ENCODE results near the gene HS2ST1. TPM values are rescaled to one million over a fixed set of nuclear protein-coding genes. Genes with fewer than 3 reads are reported as not detected.
A peak's percentile ranks its signal among the peaks of the same experiment; 100 is the strongest.

The HS2ST1 gene
- polyA plus RNA-seq, 2 of the 4 experiments (the other 2 are of a cell fraction) = 15.7 to 26.7 TPM

DNA sequence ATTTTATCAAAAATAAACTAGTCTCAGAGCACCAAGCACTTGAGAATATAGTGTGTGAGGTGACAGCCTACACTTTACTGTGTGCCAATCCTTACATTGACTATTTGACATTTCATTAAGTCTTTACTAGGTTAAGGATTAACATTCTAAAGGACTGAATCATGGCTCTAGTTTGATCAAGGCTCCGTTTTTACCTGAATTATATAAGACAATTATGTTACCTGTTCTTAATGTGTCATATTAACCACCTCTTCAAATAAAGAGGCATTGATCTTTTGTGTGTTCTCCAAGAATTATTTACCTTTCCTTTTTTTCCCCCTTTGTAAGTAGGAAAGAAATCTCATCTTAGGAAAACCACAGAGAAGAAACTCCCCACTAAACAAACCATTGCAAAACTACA, 189.7 kb downstream of the HS2ST1 start:
- POLR2A ChIA-PET = no interaction called here
- H3K4me3 ChIP-seq = no peak overlapping the region
- 19% methylated on average over 1 of the region's 1 CpG for WGBS (ENCODE audit: missing lambda C conversion rate)
- H3K27ac ChIP-seq = no peak overlapping the region
- FAIRE-seq (no peak), ATAC-seq (no peak), DNase-seq (ENCODE audit: low read depth in 1 of 2, low spot score in 1 of 2) (no peak)
- CTCF ChIA-PET = no interaction called here
- no peaks in the 10 kb centered on the region for H3K9me3 ChIP-seq
- H3K4me1 ChIP-seq = peaks cover 20% of the 10 kb centered on the region; the same call in 2 of the 3 replicates
- no peak for TF ChIP-seq ZFP36 (IDR thresholded peaks at IDR 0.05; ENCODE audit: borderline replicate concordance, partially characterized antibody)
- no peak for TF ChIP-seq FOSL2 (IDR thresholded peaks at IDR 0.05)
- no peak for TF ChIP-seq FOSL2 (CRISPR knock-in tag; IDR thresholded peaks at IDR 0.05)
- TF ChIP-seq, protein P1, sequence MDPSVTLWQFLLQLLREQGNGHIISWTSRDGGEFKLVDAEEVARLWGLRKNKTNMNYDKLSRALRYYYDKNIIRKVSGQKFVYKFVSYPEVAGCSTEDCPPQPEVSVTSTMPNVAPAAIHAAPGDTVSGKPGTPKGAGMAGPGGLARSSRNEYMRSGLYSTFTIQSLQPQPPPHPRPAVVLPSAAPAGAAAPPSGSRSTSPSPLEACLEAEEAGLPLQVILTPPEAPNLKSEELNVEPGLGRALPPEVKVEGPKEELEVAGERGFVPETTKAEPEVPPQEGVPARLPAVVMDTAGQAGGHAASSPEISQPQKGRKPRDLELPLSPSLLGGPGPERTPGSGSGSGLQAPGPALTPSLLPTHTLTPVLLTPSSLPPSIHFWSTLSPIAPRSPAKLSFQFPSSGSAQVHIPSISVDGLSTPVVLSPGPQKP (IDR thresholded peaks at IDR 0.05; ENCODE audit: low read depth, low read length) = no peak
- TF ChIP-seq, protein P2, sequence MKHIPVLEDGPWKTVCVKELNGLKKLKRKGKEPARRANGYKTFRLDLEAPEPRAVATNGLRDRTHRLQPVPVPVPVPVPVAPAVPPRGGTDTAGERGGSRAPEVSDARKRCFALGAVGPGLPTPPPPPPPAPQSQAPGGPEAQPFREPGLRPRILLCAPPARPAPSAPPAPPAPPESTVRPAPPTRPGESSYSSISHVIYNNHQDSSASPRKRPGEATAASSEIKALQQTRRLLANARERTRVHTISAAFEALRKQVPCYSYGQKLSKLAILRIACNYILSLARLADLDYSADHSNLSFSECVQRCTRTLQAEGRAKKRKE (CRISPR knock-in tag; IDR thresholded peaks at IDR 0.05; ENCODE audit: low read depth) = no peak
- TF ChIP-seq, protein P3, sequence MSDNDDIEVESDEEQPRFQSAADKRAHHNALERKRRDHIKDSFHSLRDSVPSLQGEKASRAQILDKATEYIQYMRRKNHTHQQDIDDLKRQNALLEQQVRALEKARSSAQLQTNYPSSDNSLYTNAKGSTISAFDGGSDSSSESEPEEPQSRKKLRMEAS (IDR thresholded peaks at IDR 0.05) = no peak
- no peak for TF ChIP-seq CHD4 (IDR thresholded peaks at IDR 0.05; ENCODE audit: borderline replicate concordance)
- no peak for TF ChIP-seq CHD2 (IDR thresholded peaks at IDR 0.05; ENCODE audit: low read length, partially characterized antibody)
- TF ChIP-seq RFX5 (IDR thresholded peaks at IDR 0.05) = no peak
- TF ChIP-seq SREBF2 (IDR thresholded peaks at IDR 0.05) = no peak
- H3K4me2 ChIP-seq = peak overlapping the region; percentile 40; the same call in 2 of the 3 replicates

DNA sequence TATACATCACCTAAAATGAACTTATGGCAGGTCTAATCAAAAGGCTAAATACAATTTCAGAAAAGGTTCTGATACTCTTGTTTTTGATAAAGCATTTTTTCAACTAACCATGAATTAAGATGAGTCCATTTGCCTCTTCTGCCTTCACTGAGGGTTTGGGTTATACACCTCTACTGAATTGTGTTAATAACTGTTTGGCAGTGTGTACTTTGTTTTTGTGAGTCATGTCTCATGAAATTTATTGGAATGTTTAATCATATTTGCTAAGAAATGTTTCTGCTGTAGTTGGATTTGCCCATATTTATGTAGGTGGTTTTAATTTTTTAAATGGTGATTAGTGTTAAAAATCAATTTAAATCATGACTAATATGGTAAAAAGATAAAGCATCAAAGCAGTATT, 190.5 kb downstream of the HS2ST1 start:
- Histone ChIP-seq H3K4me2 (peak overlapping the region; percentile 40), H3K4me3 (no peak overlapping the region), H3K4me1 (peaks cover 20% of the 10 kb centered on the region; the same call in 2 of the 3 replicates), H3K27ac (no peak overlapping the region), H3K9me3 (no peaks in the 10 kb centered on the region)
- ChIA-PET POLR2A (no interaction called here), CTCF (no interaction called here)
- no peak for DNase-seq (ENCODE audit: low read depth in 1 of 2, low spot score in 1 of 2)
- ATAC-seq = no peak
- TF ChIP-seq HOXB13 (CRISPR knock-in tag; IDR thresholded peaks at IDR 0.05; ENCODE audit: low read depth) (no peak), FOSL2 (IDR thresholded peaks at IDR 0.05) (no peak), FOSL2 (CRISPR knock-in tag; IDR thresholded peaks at IDR 0.05) (no peak), RCOR1 (IDR thresholded peaks at IDR 0.05; ENCODE audit: low read depth, low read length) (no peak), ZNF302 (CRISPR knock-in tag; IDR thresholded peaks at IDR 0.05) (no peak), CBX2 (IDR thresholded peaks at IDR 0.05; ENCODE audit: borderline replicate concordance, low read depth) (no peak), EHMT2 (IDR thresholded peaks at IDR 0.05; ENCODE audit: low read depth) (no peak), RNF2 (IDR thresholded peaks at IDR 0.05; ENCODE audit: borderline replicate concordance, low read depth) (no peak), NPAS2 (CRISPR knock-in tag; IDR thresholded peaks at IDR 0.05; ENCODE audit: borderline replicate concordance) (no peak), BHLHE40 (IDR thresholded peaks at IDR 0.05; ENCODE audit: low read depth, low read length) (no peak), EHF (CRISPR knock-in tag; IDR thresholded peaks at IDR 0.05) (no peak), CHD2 (IDR thresholded peaks at IDR 0.05; ENCODE audit: low read length, partially characterized antibody) (no peak), EP300 (IDR thresholded peaks at IDR 0.05) (no peak)
- TF ChIP-seq, protein P4, sequence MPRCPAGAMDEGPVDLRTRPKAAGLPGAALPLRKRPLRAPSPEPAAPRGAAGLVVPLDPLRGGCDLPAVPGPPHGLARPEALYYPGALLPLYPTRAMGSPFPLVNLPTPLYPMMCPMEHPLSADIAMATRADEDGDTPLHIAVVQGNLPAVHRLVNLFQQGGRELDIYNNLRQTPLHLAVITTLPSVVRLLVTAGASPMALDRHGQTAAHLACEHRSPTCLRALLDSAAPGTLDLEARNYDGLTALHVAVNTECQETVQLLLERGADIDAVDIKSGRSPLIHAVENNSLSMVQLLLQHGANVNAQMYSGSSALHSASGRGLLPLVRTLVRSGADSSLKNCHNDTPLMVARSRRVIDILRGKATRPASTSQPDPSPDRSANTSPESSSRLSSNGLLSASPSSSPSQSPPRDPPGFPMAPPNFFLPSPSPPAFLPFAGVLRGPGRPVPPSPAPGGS (IDR thresholded peaks at IDR 0.05) = no peak
- TF ChIP-seq, protein P5, sequence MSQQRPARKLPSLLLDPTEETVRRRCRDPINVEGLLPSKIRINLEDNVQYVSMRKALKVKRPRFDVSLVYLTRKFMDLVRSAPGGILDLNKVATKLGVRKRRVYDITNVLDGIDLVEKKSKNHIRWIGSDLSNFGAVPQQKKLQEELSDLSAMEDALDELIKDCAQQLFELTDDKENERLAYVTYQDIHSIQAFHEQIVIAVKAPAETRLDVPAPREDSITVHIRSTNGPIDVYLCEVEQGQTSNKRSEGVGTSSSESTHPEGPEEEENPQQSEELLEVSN (IDR thresholded peaks at IDR 0.05; ENCODE audit: borderline replicate concordance, low read depth) = no peak
- no peak for FAIRE-seq
